A673 (cell line): ENCODE data around the gene ACTN4.

Experiments used
- CTCF ChIP-seq: fragments of 300-800, 200-600 bp; sonication (generic); conservative IDR thresholded peaks from 2 replicates; pipeline ENCODE4 v1.5.1; 2017; ENCODE audit warnings: low read depth, mild to moderate bottlenecking, antibody characterized with exemption, low read length, moderate library complexity, mixed read lengths
- EZH2 ChIP-seq: fragments of 200-600 bp; sonication (generic); IDR thresholded peaks from 2 replicates; pipeline ENCODE4 v1.6.1; 2017; ENCODE audit warnings: borderline replicate concordance, low read depth, mild to moderate bottlenecking, mixed read lengths, antibody characterized with exemption, low read length; ENCODE audit not compliant: poor library complexity, severe bottlenecking

- no peak for TF ChIP-seq CTCF
- TF ChIP-seq EZH2: no peak
Measured at GRCh38 chr19:38730470-38730730, 83.0 kb downstream of the ACTN4 start.
